NB4 (cell line): ENCODE measurements around the gene FAM163A.

Experiments
- MYC ChIP-seq: IDR thresholded peaks from 2 replicates; pipeline ENCODE4 v1.6.1; 2011; ENCODE audit warnings: low read depth, low read length
- POLR2A ChIP-seq: IDR thresholded peaks from 2 replicates; pipeline ENCODE4 v1.6.1; 2011; ENCODE audit warnings: mild to moderate bottlenecking; ENCODE audit not compliant: insufficient read length; ENCODE audit errors: extremely low read depth
- TF ChIP-seq, protein P1 (sequence below): IDR thresholded peaks from one replicate; pipeline ENCODE4 v1.5.1; 2012; ENCODE audit warnings: low read depth, low read length
- TF ChIP-seq, protein P2 (sequence below): IDR thresholded peaks from 2 replicates; pipeline ENCODE4 v1.6.1; 2011; ENCODE audit warnings: low read depth, low read length

DNA sequence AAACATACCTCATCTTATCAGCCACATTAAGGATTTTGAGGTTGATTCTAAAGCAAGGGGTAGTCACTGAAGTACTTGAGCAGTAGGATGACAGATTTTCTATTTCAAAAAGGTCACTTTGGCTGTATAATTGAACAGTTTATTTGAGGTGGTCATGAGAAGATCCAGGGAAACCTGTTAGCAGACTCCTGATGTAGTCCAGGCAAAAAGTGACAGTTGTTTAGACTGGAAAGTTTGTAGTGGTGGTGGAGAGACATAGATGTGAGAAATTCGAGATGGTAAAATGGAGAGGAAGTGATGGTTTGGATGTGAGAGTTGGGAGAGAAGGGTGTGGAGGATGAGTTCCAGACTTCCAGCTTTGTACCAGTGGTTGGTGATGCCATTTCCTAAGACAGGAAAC is 7.5 kb downstream of the FAM163A start:
- TF ChIP-seq, protein P1, sequence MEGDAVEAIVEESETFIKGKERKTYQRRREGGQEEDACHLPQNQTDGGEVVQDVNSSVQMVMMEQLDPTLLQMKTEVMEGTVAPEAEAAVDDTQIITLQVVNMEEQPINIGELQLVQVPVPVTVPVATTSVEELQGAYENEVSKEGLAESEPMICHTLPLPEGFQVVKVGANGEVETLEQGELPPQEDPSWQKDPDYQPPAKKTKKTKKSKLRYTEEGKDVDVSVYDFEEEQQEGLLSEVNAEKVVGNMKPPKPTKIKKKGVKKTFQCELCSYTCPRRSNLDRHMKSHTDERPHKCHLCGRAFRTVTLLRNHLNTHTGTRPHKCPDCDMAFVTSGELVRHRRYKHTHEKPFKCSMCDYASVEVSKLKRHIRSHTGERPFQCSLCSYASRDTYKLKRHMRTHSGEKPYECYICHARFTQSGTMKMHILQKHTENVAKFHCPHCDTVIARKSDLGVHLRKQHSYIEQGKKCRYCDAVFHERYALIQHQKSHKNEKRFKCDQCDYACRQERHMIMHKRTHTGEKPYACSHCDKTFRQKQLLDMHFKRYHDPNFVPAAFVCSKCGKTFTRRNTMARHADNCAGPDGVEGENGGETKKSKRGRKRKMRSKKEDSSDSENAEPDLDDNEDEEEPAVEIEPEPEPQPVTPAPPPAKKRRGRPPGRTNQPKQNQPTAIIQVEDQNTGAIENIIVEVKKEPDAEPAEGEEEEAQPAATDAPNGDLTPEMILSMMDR, result no peak
- TF ChIP-seq POLR2A (no peak), MYC (no peak)
- TF ChIP-seq, protein P2, sequence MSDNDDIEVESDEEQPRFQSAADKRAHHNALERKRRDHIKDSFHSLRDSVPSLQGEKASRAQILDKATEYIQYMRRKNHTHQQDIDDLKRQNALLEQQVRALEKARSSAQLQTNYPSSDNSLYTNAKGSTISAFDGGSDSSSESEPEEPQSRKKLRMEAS, result no peak
